Measurements from ENCODE around the gene SCRN1. TPM values are rescaled to one million over a fixed set of nuclear protein-coding genes. Genes with fewer than 3 reads are reported as not detected.

SCRN1 gene
- total and polyA plus RNA-seq, 2 donors (not counting 1 experiment from before 2014, with no cell fraction given): 124 to 142 TPM

GRCh38 chr7:30001998-30002397, 12.4 kb upstream of the SCRN1 start:
- no peaks in the 10 kb centered on the region for H3K27me3 ChIP-seq (ENCODE audit: control insufficient read depth, insufficient read depth, low read length)
- no peaks in the 10 kb centered on the region for H3K79me2 ChIP-seq (ENCODE audit: control insufficient read depth, insufficient read depth, low read length)
- TF ChIP-seq CTCF (conservative IDR thresholded peaks at IDR 0.05 in 1 of 2, IDR thresholded peaks at IDR 0.05 in 1 of 2; ENCODE audit: low read depth in 1 of 2, low read length in 2 of 2) (no peak), EZH2 (IDR thresholded peaks at IDR 0.05; ENCODE audit: low read length, missing control alignments) (no peak)
- H3K4me1 ChIP-seq (ENCODE audit: control insufficient read depth, extremely low read depth, insufficient read depth, low read length): no peaks in the 10 kb centered on the region
- H3K4me3 ChIP-seq (replicated peaks in 1 of 4; ENCODE audit: control extremely low read depth in 1 of 4, insufficient read depth in 1 of 4, low read depth in 3 of 4, low read length in 4 of 4): no peak overlapping the region
- no peaks in the 10 kb centered on the region for H3K9me3 ChIP-seq (ENCODE audit: control insufficient read depth, insufficient read depth, low read depth, low read length)
- H3K9ac ChIP-seq (ENCODE audit: insufficient read depth, low read length): no peak overlapping the region
- H3K36me3 ChIP-seq (ENCODE audit: control insufficient read depth, insufficient read depth, low read length): no peaks in the 10 kb centered on the region
- no peak overlapping the region for H3K4me2 ChIP-seq (ENCODE audit: extremely low read depth, insufficient read depth, low read length)
- H2AFZ ChIP-seq (ENCODE audit: low read length): no peak overlapping the region
- H4K20me1 ChIP-seq (ENCODE audit: control insufficient read depth, extremely low read depth, insufficient read depth, low read length): no peaks in the 10 kb centered on the region
- no peak for DNase-seq (ENCODE audit: low read depth in 2 of 2)
- H3K27ac ChIP-seq (ENCODE audit: insufficient read depth, low read length): no peak overlapping the region

- DNase-seq (ENCODE audit: low read depth in 2 of 2): no peak
- H3K27me3 ChIP-seq (ENCODE audit: control insufficient read depth, insufficient read depth, low read length): no peaks in the 10 kb centered on the region
- no peak overlapping the region for H3K27ac ChIP-seq (ENCODE audit: insufficient read depth, low read length)
- H3K4me2 ChIP-seq (ENCODE audit: extremely low read depth, insufficient read depth, low read length): no peak overlapping the region
- TF ChIP-seq CTCF (conservative IDR thresholded peaks at IDR 0.05 in 1 of 2, IDR thresholded peaks at IDR 0.05 in 1 of 2; ENCODE audit: low read depth in 1 of 2, low read length in 2 of 2): no peak
- TF ChIP-seq EZH2 (IDR thresholded peaks at IDR 0.05; ENCODE audit: low read length, missing control alignments): no peak
- H3K36me3 ChIP-seq (ENCODE audit: control insufficient read depth, insufficient read depth, low read length): no peaks in the 10 kb centered on the region
- H3K9ac ChIP-seq (ENCODE audit: insufficient read depth, low read length): no peak overlapping the region
- H2AFZ ChIP-seq (ENCODE audit: low read length): no peak overlapping the region
- H4K20me1 ChIP-seq (ENCODE audit: control insufficient read depth, extremely low read depth, insufficient read depth, low read length): no peaks in the 10 kb centered on the region
- no peaks in the 10 kb centered on the region for H3K4me1 ChIP-seq (ENCODE audit: control insufficient read depth, extremely low read depth, insufficient read depth, low read length)
- H3K79me2 ChIP-seq (ENCODE audit: control insufficient read depth, insufficient read depth, low read length): no peaks in the 10 kb centered on the region
- H3K9me3 ChIP-seq (ENCODE audit: control insufficient read depth, insufficient read depth, low read depth, low read length): no peaks in the 10 kb centered on the region
- H3K4me3 ChIP-seq (replicated peaks in 1 of 4; ENCODE audit: control extremely low read depth in 1 of 4, insufficient read depth in 1 of 4, low read depth in 3 of 4, low read length in 4 of 4): no peak overlapping the region
These were observed 8.9 kb upstream of the SCRN1 start for GRCh38 chr7:29998489-29998888.

- H2AFZ ChIP-seq (ENCODE audit: low read length): no peak overlapping the region
- no peaks in the 10 kb centered on the region for H4K20me1 ChIP-seq (ENCODE audit: control insufficient read depth, extremely low read depth, insufficient read depth, low read length)
- H3K4me3 ChIP-seq (replicated peaks in 1 of 4; ENCODE audit: control extremely low read depth in 1 of 4, insufficient read depth in 1 of 4, low read depth in 3 of 4, low read length in 4 of 4): no peak overlapping the region
These were observed 6.7 kb upstream of the SCRN1 start for GRCh38 chr7:29996321-29996720.

More at GRCh38 chr7:29996321-29996720, 6.7 kb upstream of the SCRN1 start:
- Histone ChIP-seq H3K9me3 (ENCODE audit: control insufficient read depth, insufficient read depth, low read depth, low read length) (no peaks in the 10 kb centered on the region), H3K79me2 (ENCODE audit: control insufficient read depth, insufficient read depth, low read length) (no peaks in the 10 kb centered on the region), H3K4me1 (ENCODE audit: control insufficient read depth, extremely low read depth, insufficient read depth, low read length) (no peaks in the 10 kb centered on the region), H3K36me3 (ENCODE audit: control insufficient read depth, insufficient read depth, low read length) (no peaks in the 10 kb centered on the region), H3K9ac (ENCODE audit: insufficient read depth, low read length) (no peak overlapping the region), H3K27ac (ENCODE audit: insufficient read depth, low read length) (no peak overlapping the region), H3K27me3 (ENCODE audit: control insufficient read depth, insufficient read depth, low read length) (no peaks in the 10 kb centered on the region), H3K4me2 (ENCODE audit: extremely low read depth, insufficient read depth, low read length) (no peak overlapping the region)
- TF ChIP-seq CTCF (conservative IDR thresholded peaks at IDR 0.05 in 1 of 2, IDR thresholded peaks at IDR 0.05 in 1 of 2; ENCODE audit: low read depth in 1 of 2, low read length in 2 of 2): no peak
- no peak for TF ChIP-seq EZH2 (IDR thresholded peaks at IDR 0.05; ENCODE audit: low read length, missing control alignments)
- no peak for DNase-seq (ENCODE audit: low read depth in 2 of 2)

All from fibroblast of lung (primary cell).